ENCODE data around the gene XXYLT1.
"Not testable (repeated sequence)": the region's sequence is repeated elsewhere in the genome, so short reads cannot be mapped to it uniquely, and the experiment has no call there.

The XXYLT1 gene

DNA sequence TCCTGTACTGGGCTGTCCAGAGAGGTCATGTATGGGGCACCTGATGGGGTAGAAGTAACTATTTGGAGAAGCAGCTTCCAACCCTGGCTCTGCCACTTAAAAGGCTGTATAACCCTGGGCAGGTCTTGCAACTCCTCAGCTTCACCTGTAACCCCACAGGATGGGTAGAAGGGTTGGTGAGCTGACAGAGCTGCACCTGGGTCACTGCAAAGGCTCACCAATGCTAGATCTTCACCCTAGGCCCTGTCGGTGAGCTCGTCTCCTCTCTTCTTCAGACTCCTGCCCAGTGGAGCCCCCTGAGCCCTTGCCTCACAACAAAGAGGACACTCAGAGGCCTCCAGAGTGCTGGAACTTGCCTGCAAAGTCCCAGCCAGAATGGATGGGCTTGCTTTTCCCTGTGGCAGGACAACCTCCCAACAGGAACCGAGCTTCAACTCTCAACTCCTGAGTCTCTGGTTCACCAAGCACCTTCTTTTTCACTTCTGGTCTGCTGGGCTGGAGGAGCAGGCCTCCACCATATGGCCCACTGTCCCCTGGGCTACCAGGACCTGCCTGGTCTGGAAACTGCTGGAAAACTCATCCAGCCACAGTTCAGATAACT, 45.9 kb downstream of the XXYLT1 start:
- Histone ChIP-seq H3K27ac (ENCODE audit: low read length) (peak overlapping the region; percentile 58), H3K9ac (ENCODE audit: low read length in 2 of 2) (no peak overlapping the region), H3K9me3 (ENCODE audit: control insufficient read depth in 2 of 2, low read length in 2 of 2) (no peaks in the 10 kb centered on the region), H3K36me3 (ENCODE audit: control insufficient read depth in 2 of 2, insufficient read depth in 2 of 2, low read length in 2 of 2) (peaks cover 0 to 5% of the 10 kb centered on the region in 2 donors), H3K27me3 (ENCODE audit: control insufficient read depth in 1 of 2, insufficient read depth in 2 of 2, low read length in 2 of 2) (no peaks in the 10 kb centered on the region), H3K4me1 (ENCODE audit: control insufficient read depth, insufficient read depth, low read length) (peaks cover 30% of the 10 kb centered on the region), H3K4me3 (ENCODE audit: low read length in 2 of 2) (no peak overlapping the region)

DNA sequence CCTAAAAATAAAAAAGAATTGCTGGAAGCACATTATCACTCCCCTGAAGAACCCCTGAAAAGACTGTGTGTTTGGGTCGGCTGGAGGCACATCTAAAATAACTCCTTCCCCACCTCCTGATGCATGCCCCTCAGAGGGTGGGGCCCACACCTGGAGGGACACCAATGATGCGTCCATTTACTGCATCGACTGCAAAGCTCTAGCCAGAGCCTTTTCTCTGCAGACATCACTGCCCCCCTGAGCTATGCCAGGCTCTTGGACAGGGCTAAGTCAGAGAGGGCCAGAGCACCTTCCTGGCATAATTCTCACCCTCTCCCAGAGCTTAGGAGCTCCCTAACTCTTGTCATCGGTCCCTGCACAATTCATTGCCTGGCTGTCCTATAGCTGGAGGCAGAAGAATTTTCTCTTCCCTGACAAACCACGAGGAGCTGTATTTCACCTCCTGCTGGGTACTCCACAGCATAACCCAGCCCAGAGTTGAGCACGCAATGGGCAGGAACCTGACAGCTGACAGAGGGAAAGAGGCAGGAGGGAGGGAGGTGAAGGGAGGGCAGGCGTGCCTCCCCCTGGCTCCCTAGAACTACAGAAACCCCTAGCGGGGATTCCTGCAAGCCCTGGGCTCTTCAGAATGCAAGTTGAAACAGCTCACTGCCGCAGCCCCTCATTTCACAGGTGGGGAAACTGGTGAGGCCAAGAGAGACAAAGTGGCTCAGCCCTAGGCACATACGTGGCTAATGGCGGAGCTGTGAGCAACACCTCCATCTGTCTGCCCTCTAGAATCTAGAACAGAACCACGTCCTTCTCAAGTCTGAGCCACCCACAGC, 46.6 kb downstream of the XXYLT1 start:
- H3K36me3 ChIP-seq (ENCODE audit: control insufficient read depth in 2 of 2, insufficient read depth in 2 of 2, low read length in 2 of 2), result peaks cover 0 to 5% of the 10 kb centered on the region in 2 donors
- no peak overlapping the region for H3K9ac ChIP-seq (ENCODE audit: low read length in 2 of 2)
- H3K9me3 ChIP-seq (ENCODE audit: control insufficient read depth in 2 of 2, low read length in 2 of 2), result no peaks in the 10 kb centered on the region
- H3K4me1 ChIP-seq (ENCODE audit: control insufficient read depth, insufficient read depth, low read length), result peaks cover 30% of the 10 kb centered on the region
- no peaks in the 10 kb centered on the region for H3K27me3 ChIP-seq (ENCODE audit: control insufficient read depth in 1 of 2, insufficient read depth in 2 of 2, low read length in 2 of 2)
- H3K4me3 ChIP-seq (ENCODE audit: low read length in 2 of 2), result no peak overlapping the region
- peak overlapping the region; percentile 58 for H3K27ac ChIP-seq (ENCODE audit: low read length)

DNA sequence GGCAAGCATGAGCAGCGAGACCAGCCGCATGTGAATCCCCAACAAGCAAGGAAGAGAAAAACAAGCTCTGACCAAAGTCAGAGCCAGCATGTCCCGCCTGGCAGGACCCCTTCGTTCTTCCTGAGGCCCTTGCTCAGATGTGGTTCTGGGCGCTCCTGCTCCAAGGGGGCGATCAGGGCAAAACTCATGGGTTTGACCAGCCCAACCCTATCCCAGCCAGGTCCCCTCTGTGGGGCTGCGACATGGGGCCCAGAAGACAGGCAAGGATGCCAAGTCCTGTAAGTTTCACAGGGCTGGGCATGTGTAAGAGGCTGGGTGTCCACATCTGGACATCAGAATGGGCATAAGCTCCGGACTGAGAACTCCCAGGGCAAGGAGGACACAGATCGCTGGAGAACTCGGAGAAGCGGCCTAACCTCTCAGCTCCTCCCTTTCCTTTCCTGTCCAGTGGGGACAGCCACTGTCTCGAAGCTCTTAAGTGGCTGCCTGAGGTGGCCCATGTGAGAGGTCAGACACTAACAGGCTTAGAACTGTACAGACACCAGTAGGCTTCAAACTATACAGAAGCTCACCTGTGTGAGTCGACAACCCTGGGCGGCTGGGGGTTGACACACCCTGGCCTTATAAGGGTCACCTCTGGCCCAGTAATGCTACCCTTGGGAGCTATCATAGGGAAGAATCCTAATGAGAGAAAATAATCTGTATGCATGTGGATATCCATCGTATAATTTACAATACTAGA, 48.9 kb downstream of the XXYLT1 start:
- peak overlapping the region in 1 of 2 donors; percentile 35 for H3K4me3 ChIP-seq (ENCODE audit: low read length in 2 of 2)
- H3K27ac ChIP-seq (ENCODE audit: low read length), result peak overlapping the region; percentile 83
- peak overlapping the region; percentile 10 to 47 for H3K9ac ChIP-seq (ENCODE audit: low read length in 2 of 2)
- no peaks in the 10 kb centered on the region for H3K9me3 ChIP-seq (ENCODE audit: control insufficient read depth in 2 of 2, low read length in 2 of 2)
- peaks cover 0 to 5% of the 10 kb centered on the region in 2 donors for H3K36me3 ChIP-seq (ENCODE audit: control insufficient read depth in 2 of 2, insufficient read depth in 2 of 2, low read length in 2 of 2)
- H3K27me3 ChIP-seq (ENCODE audit: control insufficient read depth in 1 of 2, insufficient read depth in 2 of 2, low read length in 2 of 2), result no peaks in the 10 kb centered on the region
- H3K4me1 ChIP-seq (ENCODE audit: control insufficient read depth, insufficient read depth, low read length), result peaks cover 30% of the 10 kb centered on the region

DNA sequence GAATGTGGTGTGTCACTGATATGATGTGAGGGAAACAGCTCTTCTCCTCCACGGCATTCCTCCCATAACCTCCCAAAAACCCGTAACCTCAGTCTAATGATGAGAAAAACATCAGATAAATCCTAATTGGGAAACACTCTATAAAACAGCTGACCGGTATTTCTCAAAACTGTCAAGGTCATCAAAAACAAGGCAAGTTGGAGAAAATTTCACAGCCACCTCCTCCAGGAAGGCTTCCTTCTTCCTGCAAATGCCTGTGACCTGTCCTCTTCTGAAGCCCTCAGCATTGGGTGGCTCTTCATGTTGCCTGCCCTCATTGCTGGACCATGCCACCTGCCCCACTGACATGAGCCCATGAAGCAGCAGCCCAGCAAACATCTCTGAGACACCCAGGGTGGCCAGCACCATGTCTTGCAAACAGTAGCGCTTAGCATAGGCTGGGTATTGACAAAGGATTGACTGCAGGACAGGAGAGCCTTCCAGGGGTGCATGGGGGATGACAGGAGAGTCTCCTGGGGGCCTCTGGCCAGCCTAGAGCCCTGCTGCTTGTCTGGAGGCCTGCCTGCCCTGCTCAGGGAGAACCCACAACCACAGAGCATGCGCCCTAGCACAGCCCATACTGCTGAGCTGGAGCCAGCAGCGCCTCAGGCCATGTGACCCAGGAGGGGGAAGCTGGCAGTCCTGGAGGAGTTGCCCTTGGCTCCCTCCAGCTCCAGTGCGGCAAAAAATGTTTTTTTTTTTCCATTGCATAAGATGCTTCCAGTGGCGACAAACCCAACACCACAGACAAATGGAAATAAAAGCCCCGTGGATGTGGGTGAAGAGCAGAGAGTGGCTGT, 49.7 kb downstream of the XXYLT1 start:
- Histone ChIP-seq H3K27me3 (ENCODE audit: control insufficient read depth in 1 of 2, insufficient read depth in 2 of 2, low read length in 2 of 2) (no peaks in the 10 kb centered on the region), H3K9me3 (ENCODE audit: control insufficient read depth in 2 of 2, low read length in 2 of 2) (no peaks in the 10 kb centered on the region), H3K9ac (ENCODE audit: low read length in 2 of 2) (peak overlapping the region in 1 of 2 donors; percentile 29), H3K4me1 (ENCODE audit: control insufficient read depth, insufficient read depth, low read length) (peaks cover 30% of the 10 kb centered on the region), H3K36me3 (ENCODE audit: control insufficient read depth in 2 of 2, insufficient read depth in 2 of 2, low read length in 2 of 2) (peaks cover 0 to under 1% of the 10 kb centered on the region in 2 donors), H3K4me3 (ENCODE audit: low read length in 2 of 2) (peak overlapping the region in 1 of 2 donors; percentile 35), H3K27ac (ENCODE audit: low read length) (peak overlapping the region; percentile 83)

DNA sequence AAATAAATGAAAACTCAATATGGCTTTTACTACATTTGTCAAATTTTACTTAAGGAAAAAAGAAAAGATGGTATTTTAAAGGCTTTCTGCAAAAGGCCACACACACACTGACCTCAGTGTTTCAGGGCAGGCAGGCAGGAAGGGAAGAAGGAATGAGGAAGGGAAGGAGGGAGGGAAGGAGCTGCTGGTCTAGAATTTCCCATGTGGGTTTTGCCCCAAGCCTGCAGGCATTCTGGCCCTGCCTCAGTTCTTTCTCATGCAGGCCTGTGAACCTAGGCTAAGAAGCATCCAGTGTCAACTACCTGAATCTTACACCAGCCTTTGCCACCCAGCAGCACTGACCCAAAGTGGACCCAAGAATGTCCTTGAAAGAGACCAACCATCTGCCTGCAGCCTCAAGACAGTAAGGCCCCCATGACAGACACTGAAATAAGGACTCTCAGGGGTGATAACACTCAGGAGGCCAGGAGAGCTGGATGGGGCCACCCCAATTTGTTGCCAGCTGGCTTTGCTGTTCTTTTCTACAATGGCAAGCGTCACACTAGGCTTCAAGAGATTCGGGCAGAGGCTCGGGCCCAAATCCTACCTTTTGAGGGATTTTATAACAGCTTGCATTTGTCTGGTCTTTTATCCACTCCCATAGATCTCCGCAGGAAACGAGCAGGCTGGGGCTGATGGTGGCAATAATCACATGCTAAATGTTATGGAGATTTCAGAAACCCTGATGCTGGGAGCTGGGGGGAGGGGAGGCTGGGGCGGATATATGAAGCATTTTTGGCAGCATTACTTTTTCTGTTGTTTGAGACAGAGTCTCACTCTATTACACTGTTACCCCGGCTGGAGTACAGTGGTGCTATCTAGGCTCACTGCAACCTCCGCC, 51.4 kb downstream of the XXYLT1 start:
- no peak overlapping the region for H3K27ac ChIP-seq (ENCODE audit: low read length)

DNA sequence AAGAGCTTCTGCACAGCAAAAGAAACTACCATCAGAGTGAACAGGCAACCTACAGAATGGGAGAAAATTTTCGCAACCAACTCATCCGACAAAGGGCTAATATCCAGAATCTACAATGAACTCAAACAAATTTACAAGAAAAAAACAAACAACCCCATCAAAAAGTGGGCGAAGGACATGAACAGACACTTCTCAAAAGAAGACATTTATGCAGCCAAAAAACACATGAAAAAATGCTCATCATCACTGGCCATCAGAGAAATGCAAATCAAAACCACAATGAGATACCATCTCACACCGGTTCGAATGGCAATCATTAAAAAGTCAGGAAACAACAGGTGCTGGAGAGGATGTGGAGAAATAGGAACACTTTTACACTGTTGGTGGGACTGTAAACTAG, 52.6 kb downstream of the XXYLT1 start:
- not testable (repeated sequence) for H3K9me3 ChIP-seq (ENCODE audit: control insufficient read depth in 2 of 2, low read length in 2 of 2); H3K27me3 ChIP-seq (ENCODE audit: control insufficient read depth in 1 of 2, insufficient read depth in 2 of 2, low read length in 2 of 2); H3K9ac ChIP-seq (ENCODE audit: low read length in 2 of 2); H3K4me3 ChIP-seq (ENCODE audit: low read length in 2 of 2); H3K36me3 ChIP-seq (ENCODE audit: control insufficient read depth in 2 of 2, insufficient read depth in 2 of 2, low read length in 2 of 2); H3K27ac ChIP-seq (ENCODE audit: low read length)
- peaks cover 18% of the 10 kb centered on the region for H3K4me1 ChIP-seq (ENCODE audit: control insufficient read depth, insufficient read depth, low read length)

More for the DNA sequence above, 51.4 kb downstream of the XXYLT1 start:
- peak overlapping the region in 1 of 2 donors; percentile 25 for H3K4me3 ChIP-seq (ENCODE audit: low read length in 2 of 2)
- no peaks in the 10 kb centered on the region for H3K27me3 ChIP-seq (ENCODE audit: control insufficient read depth in 1 of 2, insufficient read depth in 2 of 2, low read length in 2 of 2)
- no peaks in the 10 kb centered on the region for H3K9me3 ChIP-seq (ENCODE audit: control insufficient read depth in 2 of 2, low read length in 2 of 2)
- no peak overlapping the region for H3K9ac ChIP-seq (ENCODE audit: low read length in 2 of 2)
- H3K36me3 ChIP-seq (ENCODE audit: control insufficient read depth in 2 of 2, insufficient read depth in 2 of 2, low read length in 2 of 2), result no peaks in the 10 kb centered on the region
- H3K4me1 ChIP-seq (ENCODE audit: control insufficient read depth, insufficient read depth, low read length), result peaks cover 30% of the 10 kb centered on the region

DNA sequence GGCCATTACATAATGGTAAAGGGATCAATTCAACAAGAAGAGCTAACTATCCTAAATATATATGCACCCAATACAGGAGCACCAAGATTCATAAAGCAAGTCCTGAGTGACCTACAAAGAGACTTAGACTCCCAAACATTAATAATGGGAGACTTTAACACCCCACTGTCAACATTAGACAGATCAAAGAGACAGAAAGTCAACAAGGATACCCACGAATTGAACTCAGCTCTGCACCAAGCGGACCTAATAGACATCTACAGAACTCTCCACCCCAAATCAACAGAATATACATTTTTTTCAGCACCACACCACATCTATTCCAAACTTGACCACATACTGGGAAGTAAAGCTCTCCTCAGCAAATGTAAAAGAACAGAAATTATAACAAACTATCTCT, 55.4 kb downstream of the XXYLT1 start:
- not testable (repeated sequence) for H3K27ac ChIP-seq (ENCODE audit: low read length); H3K4me3 ChIP-seq (ENCODE audit: low read length in 2 of 2); H3K9ac ChIP-seq (ENCODE audit: low read length in 2 of 2); H3K9me3 ChIP-seq (ENCODE audit: control insufficient read depth in 2 of 2, low read length in 2 of 2); H3K36me3 ChIP-seq (ENCODE audit: control insufficient read depth in 2 of 2, insufficient read depth in 2 of 2, low read length in 2 of 2); H3K27me3 ChIP-seq (ENCODE audit: control insufficient read depth in 1 of 2, insufficient read depth in 2 of 2, low read length in 2 of 2); H3K4me1 ChIP-seq (ENCODE audit: control insufficient read depth, insufficient read depth, low read length)

DNA sequence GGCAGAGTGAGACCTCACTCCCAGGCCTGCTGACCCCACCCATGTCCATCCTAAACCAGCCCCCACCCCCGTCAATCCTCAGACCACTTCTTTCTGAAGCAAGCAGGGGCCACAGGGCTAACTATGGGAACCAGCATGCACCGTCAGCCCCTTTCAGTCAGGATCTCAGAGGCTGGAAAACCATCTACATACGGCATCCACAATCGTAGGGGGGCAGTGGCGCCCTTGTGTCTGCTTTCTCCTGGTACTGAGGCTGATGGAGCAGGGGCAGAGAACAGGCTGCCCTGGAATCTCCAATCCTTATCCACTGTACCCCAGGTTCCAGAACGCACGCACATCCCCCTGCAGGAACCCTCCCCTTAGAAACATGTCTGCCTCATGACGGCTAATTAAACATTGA, 56.6 kb downstream of the XXYLT1 start:
- no peaks in the 10 kb centered on the region for H3K9me3 ChIP-seq (ENCODE audit: control insufficient read depth in 2 of 2, low read length in 2 of 2)

DNA sequence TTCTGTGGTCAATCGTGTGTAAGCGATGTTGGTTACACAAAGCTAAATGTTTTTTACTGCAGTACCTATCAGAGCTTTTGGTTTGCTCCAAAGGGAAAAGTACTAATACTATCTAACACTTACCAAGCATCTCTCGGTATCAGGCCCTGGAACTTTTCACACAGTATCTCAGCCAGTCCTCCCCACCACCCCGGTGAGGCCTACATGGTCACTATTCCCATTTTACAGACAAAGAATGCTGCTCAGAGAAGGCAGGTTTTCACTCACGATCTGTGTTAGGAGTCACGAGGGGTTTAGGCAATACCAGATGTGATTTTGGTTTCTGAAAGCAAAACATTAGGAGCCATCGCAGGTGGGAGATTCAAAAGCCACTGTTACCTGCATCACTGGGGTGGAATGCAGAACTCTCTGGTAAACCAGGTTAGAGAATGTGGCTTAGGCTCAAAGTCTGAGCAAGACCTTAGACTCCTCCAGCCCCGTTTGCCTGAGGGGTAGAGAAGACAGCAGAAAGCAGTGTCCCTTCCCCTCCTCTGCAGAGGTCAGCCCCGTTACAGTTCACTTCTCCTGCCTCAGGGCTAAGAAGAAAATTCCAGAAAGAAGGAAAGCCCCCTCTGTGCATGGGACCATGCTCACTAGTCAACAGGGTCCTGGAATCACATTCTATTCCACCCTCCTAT, 57.2 kb downstream of the XXYLT1 start:
- H3K9me3 ChIP-seq (ENCODE audit: control insufficient read depth in 2 of 2, low read length in 2 of 2), result no peaks in the 10 kb centered on the region
- peaks cover 22% of the 10 kb centered on the region for H3K4me1 ChIP-seq (ENCODE audit: control insufficient read depth, insufficient read depth, low read length)
- H3K9ac ChIP-seq (ENCODE audit: low read length in 2 of 2), result no peak overlapping the region
- no peak overlapping the region for H3K4me3 ChIP-seq (ENCODE audit: low read length in 2 of 2)
- H3K27me3 ChIP-seq (ENCODE audit: control insufficient read depth in 1 of 2, insufficient read depth in 2 of 2, low read length in 2 of 2), result no peaks in the 10 kb centered on the region
- no peak overlapping the region for H3K27ac ChIP-seq (ENCODE audit: low read length)
- no peaks in the 10 kb centered on the region for H3K36me3 ChIP-seq (ENCODE audit: control insufficient read depth in 2 of 2, insufficient read depth in 2 of 2, low read length in 2 of 2)

More for the DNA sequence above, 56.6 kb downstream of the XXYLT1 start:
- Histone ChIP-seq H3K4me3 (ENCODE audit: low read length in 2 of 2) (no peak overlapping the region), H3K36me3 (ENCODE audit: control insufficient read depth in 2 of 2, insufficient read depth in 2 of 2, low read length in 2 of 2) (no peaks in the 10 kb centered on the region), H3K9ac (ENCODE audit: low read length in 2 of 2) (no peak overlapping the region), H3K27me3 (ENCODE audit: control insufficient read depth in 1 of 2, insufficient read depth in 2 of 2, low read length in 2 of 2) (no peaks in the 10 kb centered on the region), H3K27ac (ENCODE audit: low read length) (no peak overlapping the region), H3K4me1 (ENCODE audit: control insufficient read depth, insufficient read depth, low read length) (peaks cover 16% of the 10 kb centered on the region)

All from stomach smooth muscle (tissue), 2 donors.